NCI-H146 treated with DMSO at 0.1 percent for 48 hours (cell line): Measurements from ENCODE around the gene PROM2.

Experiments
- DNase-seq: peaks from one replicate; lab custom pipeline; 2025; ENCODE audit not compliant: unreplicated experiment; lab: John Stamatoyannopoulos, UW

PROM2 gene

DNA sequence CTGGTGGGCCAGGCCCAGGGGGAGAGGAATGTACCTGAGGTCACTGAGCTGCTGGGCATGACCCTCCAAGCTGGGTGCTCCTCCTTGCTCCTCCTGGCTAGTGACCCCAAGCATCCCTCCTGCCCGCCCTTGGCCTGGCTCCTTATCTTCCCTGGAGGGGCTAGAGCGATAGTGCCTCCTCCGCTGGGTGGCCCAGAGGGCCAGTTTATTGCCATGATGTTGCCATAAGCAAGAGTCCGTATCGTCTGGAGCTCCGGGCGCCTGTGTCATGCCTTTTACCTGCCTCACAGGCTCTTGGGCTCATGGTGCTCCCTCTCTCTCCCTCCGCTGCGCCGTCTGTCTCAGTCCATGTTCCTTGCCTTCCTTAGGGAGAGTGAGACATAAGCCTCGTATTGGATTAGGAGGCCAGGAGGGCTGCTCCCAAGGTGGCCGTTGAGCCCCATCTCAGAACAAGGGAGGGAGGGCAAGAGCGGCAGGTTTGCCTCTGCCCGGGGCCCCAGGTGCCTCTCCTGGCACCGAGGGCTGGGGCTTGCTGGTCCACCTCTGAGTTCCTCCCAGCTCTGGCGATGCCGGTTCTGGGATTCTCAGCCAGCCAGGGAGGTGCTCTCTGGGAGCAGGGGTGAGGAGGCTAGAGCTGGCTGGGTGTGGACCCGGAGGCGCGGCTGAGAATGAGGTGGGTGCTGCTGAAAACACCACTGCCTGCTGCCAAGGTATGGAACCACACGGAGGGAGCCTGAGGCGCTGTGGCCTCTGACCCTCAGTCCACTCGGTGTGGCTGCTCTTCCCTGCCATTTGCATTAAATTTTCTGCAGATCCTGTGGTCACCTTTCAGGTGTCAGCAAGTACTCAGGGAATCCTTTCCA lies 45.5 kb downstream of the PROM2 start:
- DNase-seq = no peak

DNA sequence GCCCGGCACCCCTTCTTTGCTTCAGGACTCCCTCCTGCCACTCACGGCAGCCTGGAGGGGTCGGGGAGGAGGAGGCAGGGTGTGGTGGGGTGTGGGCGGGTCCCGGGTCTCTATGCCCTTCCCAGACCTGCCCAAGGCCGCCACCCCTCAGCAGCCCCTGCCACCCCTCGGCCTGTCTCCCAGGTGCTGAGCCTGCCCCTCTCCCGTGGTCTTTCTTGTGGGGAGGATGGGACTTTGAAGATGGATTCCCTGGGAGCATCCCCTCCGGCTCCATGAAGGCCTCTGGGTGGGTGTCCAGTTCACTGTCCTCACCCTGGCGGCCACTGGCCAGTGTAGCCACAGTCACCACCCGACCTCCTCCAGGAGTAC lies 46.1 kb downstream of the PROM2 start:
- DNase-seq = no peak

DNA sequence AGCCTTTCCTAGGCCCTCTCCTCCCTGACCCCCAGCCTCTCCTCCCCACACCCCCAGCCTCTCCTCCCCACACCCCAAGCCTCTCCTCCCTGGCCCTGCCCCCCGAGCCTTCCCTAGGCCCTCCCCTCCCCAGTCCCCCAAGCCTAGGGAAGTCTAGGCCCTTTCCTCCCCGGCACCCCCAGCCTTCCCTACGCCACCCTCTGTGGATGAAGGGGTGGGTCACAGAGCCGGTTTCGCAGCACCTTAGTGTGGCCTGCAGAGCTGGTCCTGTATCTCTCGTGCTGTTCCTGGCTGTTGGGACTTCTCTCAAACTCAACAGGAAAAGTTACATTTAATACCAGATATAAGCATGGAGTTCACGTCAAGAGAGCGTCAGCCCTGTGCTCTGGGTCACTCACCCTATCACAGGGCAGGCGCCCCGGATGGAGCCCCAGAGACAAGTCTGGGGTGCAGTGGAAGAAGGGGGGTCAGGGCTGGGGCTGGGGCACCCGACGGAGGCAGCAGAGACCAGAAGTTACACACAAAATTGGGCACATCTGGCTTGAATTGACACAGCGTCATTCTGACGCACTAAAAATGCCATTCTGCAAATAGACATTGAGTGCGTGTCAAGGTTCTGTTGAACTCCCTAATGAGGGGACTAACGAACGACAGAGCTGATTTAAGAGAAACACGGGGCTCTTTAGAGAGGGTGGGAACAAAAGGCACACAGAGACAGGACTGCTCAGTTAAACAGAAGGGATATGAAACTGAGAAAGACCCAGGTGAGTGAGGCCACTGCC lies 46.9 kb downstream of the PROM2 start:
- DNase-seq = no peak

DNA sequence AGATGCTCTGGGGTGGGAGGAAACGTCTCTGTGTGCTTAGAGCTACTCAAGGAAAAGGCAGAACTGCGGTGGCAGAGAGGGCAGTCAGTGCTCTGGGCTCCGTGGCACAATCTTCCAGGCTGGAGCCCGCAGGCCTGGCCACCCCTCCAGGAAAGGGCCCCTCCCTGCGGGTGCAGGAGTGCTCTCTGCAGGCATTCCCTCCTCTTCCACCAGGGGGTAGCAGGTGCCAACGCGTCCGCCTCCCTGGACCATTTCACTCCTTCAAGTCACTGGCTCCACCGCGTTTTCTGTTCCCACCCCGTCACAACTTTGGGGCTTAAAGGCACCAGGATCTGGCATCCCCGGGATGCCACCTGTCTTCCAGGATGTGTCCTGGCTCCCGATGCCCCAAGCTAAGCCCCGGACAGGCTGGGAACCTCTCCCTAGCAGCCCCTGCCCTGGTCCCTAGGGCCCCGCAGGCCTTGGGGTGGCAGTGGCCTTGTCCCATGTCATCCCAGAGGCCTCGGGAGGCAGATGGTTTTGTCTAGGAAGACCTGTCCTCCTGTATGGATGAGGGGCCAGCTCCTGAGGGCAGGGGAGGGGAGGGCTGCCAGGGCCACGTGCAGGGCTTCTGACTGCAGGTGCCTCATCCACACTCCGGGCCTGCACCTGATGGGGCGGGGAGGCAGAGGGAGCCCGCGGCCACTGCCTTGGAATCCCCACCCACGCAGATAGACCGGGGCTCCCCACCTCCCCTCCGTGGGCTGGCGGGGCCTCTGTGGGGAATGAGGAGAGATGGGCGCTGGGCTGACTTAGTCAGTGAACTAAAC lies 49.3 kb downstream of the PROM2 start:
- DNase-seq = peak; percentile 40

DNA sequence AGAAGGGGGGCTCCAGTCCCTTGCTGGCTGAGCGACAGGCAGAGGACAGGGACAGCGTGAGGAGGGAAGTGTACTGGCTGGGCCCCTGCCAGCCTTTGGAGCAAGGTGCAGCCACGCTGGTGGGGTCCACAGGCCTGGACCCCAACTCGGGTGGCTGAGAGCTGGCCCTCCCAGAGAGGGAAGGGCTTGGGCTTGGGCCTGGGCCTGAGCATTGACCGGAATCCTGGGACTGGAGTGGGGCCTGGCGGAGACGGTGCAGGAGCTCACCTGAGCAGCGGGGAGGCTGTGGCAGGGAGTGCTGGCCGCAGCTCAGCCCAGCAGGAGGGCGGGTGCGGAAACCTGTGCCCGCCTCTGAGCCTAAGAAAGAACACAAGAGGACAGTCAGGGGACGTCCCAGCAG lies 50.8 kb downstream of the PROM2 start:
- DNase-seq = no peak

DNA sequence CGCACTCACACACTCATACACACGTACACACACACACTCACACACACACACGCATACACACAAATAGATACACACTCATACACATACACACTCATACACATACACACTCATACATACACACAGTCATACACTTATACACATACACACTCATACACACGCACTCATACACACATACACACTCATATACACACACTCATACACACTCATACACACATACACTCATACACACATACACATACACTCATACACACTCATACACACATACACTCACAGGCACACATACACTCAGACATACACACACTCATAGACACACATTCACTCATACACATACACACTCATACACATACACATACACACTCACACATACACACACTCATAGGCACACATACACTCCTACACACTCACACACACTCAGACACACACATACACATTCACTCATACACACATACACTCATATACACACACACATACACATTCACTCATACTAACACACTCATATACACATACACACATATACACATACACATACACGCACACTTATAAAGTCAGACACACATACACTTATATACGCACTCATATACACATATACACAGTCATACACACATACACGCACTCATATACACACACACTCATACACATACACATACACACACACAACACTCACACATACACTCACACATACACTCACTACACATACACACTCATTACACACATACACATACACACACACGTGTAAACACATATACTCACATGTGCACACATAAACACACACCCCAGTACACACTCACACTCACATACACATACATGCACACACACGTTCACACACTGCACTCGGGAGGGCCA lies 51.6 kb downstream of the PROM2 start:
- DNase-seq = no peak

DNA sequence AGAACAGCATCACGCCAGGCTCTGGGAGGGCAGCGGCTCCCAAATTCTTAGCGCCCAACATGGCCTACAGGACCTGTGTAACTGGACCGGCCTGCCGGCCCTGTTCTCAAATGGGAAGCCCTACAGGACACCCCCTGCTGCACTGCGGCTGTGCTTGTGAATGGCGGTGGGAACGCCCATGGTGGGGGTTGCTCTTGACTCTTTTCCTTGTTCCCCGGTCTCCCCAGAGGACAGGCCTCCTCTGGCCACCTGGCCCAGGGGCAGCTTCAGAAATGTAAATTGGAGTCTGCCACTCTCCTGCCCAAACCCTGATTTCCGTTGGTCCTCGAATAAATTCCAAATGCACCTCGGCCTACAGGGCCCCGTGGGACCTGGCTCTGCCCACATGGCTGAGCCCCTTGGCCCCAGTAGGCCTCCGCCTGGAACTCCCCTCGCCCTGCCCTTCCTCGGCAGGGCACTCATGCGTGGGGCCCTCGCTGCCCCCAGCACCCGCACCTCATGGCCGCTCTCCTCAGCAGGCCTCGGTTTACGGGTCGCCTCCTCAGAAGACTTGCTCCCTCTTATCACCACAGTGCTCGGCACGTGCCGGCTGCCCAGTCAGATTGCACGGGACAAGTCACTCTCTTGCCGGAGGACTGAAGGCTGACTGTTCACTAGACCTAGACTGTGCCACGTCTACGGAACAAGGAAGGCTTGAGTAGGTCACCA lies 52.3 kb downstream of the PROM2 start:
- no peak for DNase-seq

DNA sequence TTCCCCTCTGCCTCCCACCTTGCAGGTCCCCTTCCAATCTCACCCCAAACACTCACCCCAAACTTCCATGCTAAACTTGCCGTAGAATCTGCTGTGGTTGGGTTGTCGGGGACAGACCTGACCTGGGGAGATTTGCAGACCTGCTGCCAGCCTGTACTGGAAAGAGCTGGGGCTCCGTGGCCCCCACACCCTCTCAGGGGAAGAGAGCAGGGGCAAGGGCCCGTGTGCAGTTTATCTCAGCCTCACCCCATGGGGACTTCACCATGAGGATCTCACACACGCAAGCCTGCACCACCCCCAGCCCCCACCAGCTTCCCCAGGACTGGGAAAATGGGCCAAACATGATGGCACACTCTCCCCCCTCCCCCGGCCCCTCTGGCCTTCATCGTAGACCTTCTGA lies 53.6 kb downstream of the PROM2 start:
- no peak for DNase-seq

DNA sequence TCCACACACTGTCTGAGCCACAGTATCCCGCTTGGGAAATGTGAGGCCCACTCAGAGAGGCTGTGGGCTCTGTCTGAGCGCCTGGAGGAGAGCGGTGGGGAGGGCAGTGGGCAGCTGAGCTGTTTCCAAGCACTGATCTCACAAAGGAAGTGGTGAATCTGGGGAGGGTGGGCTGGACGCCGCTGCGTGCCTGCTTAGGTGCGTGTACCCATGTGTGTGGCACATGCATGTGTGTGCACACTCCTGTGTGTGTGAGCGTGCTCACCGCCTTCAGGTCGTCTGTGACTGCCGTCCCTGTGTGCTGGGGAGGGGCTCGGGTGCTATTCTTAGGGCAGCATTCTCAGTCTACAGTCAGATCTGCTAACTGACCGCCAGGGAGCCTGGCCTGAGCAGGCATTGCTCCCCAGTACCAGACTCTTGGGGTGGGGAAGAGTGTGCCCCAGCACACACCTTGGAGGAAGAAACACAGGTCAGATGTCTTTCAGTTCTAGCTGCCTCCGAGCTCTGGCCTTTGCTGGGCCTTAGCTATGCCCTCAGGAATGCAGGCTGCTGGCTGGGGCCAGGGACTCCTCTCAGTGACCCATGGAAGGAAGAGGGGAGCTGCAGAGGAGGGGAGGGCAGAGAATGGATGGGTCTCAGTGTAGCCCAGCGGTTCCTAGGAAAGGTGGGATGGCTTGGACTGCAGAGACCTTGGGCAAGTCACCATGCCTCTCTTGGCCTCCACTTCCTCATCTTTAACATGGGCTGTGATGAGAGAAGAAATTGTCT lies 54.3 kb downstream of the PROM2 start:
- no peak for DNase-seq

DNA sequence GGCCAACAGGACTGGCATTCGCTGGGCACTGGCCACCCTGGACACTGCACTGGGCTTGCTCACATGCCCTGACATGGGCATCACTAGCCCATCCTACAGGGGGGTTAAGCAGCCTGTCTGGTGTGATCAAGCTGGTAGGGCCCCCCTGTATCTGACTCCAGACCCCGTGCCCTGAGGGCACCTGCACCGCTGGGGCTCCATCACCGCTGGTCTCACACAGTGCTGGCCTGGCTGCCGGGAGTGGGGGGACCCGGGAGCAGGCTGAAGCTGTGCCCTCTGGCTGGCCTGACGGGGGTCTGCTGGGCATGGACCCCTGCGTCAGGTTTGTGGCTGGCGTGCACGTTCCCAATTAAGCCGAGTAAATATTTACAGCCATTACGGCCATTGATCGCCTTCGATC lies 55.2 kb downstream of the PROM2 start:
- DNase-seq = no peak

DNA sequence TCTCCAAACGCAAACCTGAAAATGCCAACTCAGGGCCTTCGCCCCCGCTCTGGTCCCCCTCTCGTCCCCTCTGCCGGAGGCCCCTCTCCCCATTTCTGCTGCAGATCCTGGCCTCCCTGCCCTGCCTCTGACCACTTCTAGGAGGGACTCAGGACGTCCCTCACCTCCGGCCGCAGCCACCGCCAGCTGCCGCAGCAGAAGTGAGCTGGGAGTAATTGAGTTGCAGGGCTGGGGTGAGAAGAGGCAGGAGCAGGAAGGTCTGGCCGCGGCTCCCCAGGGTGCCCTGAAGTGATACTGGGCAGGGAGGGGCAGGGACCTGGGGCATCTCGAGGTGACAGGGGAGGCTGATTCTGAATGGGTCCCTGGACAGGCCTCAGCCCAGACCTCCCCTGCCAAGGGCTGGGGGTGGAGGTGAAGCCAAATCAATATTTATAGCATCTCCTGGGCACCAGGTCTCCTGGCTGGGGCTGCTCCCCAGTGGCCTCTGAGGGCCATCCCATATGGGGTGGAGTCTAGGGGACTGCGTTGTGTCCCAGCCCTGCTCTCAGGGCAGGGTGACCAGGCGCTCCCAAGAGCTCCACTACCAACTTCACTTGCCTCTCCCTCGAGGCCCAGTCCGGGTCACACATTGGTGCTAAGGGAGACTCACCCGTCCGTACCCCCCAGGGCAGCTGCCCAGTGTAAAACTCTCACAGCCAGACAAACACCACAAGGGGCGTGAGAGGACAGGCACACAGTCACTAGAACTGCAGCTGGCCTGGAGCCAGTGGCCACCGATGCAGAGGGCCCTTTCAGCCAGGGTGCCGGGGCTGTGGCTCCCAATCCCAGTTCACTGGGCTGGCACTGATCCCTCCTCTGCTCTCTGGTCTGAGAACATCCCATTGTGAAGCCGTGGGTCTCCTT lies 55.9 kb downstream of the PROM2 start:
- peak; percentile 10 for DNase-seq

DNA sequence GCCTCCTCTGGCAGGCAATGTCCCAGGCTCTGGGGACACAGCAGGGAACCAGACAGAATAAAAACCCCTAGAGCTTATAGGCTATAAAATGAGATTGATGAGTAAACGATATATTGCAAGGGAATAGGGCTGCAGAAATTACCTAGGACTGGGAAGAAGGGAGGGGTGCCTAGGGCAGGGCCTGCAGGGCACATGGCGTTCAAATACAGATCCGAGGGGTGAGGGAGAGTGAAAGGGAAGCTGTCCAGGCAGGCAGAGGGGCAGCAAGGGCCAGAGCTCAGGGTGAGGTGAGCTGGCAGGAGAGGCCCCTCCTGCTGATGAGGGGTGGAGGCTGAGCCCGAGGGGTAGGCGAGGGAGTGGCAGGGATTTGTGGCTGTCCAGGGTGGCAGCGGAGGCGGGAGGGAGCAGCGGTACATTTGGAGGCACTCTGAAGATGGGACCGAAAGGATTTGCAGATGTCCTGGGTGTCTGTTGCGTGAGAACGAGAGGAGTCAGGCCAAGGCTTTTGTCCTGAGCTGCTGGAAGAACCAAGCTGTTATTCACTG lies 56.6 kb downstream of the PROM2 start:
- no peak for DNase-seq

DNA sequence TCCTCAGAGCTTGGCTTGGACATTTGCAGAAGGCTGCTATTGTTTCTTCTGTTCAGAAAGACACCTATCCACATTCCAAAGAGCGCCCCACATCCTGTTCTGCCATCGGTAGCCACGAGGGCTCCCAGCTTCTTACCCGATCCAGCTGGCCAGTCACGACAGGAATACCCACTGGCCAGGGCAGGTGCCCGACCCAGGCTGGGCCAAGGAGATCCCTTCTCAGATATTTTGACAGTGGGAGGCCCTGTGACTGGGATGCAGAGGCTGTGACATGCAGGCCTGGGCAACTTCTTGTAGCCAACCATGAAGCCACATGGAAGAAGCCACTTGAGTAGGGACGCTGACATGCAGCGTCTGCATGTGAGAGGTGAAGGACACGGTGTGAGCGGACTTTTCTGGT lies 57.4 kb downstream of the PROM2 start:
- DNase-seq = no peak

DNA sequence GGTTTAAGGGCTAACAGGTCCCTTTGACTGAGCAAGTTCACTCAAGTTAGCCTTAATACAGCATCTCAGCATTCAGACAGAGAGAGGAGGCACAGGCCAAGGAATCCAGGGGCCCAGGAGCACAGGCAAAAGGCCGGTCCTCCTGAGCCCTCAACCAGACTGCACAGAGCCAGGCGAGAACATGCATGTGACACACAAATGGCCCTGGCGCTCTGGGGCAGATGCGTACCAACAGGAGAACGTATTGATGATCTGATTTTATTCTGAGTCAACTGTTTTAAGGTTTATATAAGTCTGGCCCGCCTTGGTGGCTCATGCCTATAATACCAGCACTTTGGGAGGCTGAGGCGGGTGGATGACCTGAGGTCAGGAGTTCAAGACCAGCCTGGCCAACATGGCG lies 57.8 kb downstream of the PROM2 start:
- DNase-seq = no peak

DNA sequence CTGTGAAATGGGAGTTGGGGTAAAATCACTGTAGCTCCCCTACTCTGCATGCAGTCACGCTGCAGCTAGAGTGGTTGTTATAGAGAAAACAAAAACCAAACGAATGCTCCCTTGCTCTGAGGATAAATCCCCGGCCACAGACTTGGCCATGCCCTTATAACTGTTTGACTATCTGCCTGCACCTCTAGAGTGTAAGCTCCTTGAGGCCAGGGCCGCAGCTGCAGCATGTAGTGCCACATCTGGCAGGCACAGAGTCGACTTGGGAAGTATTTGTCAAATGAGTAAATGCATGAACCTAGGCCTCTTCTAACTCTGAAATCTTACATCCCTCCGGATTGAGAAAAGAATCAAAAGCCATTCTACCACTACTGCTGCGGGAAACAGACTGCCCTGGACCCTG lies 58.8 kb downstream of the PROM2 start:
- DNase-seq = no peak

DNA sequence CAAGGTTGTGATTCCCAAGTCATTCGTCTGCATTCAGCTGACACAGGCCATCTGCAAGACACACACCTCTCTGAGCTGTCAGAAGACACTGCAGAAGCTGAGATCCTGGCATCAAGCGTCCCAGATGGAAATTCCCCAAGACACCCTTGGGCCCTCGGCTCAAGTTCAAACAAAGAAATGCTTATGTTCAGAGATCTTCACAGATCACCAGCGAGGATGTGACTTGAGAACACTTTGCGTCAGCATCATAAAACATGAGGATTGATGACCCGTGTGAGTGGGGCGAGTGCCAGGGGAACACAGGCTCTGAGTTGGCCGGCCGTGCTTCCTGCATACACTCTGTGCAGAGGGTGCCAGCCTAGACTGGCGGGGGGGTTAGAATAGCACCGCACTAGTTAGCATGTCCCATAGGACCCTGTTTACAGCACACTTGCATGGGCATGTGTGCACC lies 59.7 kb downstream of the PROM2 start:
- no peak for DNase-seq

DNA sequence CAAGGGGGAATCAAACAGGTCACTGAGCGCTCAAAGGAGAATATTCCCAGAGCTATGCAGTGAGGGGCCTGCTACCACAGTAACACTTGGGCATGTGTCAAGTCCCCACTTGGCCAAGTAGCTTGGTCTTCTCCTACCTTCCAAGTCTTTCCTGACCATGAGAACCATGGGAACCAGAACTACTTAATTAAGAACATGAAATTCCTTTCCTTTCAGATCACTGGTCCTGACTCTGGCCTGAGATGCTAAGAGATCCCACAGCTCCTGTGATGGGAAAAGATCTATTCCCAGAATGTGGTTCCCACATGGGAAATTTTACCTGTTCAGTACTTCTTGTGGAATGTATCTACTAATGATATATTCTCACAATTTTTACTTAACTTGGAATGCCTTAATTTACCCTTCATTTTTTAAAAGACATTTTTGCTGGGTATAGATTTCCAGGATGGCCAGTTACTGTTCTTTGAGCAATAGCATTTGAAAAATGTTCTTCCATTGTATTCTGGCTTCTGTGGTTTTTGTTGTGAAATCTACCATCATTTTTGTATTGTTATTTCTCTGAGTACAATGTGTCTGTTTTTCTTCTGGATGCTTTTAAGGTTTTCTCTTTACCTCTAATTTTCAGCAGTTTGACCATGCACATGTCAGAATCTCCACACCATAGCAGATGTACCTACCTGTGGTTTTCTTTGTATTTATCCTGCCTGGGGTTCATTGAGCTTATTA lies 60.8 kb downstream of the PROM2 start:
- DNase-seq = no peak
